ELF-1 (cell line): ENCODE results near the gene MAB21L4.

Experiments used
- DNase-seq: peaks from one replicate; pipeline ENCODE4 v3.0.0-alpha.2; 2016; ENCODE audit warnings: low read depth, low spot score

The MAB21L4 gene

GRCh38 chr2:240911641-240912265, 15.8 kb upstream of the MAB21L4 start:
- DNase-seq: no peak

DNA sequence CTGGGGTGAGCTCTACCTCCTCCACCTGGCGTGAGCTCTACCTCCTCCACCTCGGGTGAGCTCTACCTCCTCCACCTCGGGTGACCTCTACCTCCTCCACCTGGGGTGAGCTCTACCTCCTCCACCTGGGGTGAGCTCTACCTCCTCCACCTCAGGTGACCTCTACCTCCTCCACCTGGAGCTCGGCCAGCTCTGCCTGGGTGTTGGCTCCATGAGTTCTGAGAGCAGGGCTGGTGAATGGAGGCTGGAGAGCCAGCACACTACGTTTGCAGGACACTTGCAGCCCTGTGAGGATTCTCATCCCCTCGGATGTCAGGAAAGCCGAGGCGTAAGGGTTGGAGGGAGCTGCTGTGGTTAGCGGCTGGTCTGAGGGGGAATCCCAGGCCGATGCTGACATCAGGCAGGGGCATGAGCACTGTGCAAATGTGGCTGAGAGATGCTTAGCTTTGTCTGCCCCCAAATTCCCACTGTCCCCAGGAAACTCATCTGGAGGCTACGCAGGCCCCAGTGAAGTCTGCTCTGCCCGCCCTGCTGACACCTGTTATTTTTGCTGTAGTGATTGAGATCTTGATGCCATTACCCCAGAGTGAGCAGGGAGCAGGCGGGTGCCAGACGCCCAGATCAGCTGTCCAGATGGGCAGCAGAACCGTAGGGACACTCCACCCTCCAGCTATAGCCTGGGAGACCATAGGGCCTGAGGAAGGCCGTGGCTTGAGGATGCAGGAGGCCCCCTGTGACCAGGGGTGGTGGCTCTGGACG, 13.4 kb upstream of the MAB21L4 start:
- DNase-seq: no peak

- DNase-seq: no peak
These were observed 11.1 kb upstream of the MAB21L4 start for GRCh38 chr2:240906911-240907590.

- no peak for DNase-seq
These were observed 10.4 kb upstream of the MAB21L4 start, which contains the start of gene CROCC2 for GRCh38 chr2:240906141-240906910. Gene CROCC2, plus strand, starts transcription at chr2:240906336. Its CDS starts 178 bp downstream, at chr2:240906514.

- DNase-seq: no peak
These were observed 9.3 kb upstream of the MAB21L4 start for GRCh38 chr2:240905176-240905781.

- DNase-seq: no peak
These were observed 8.5 kb upstream of the MAB21L4 start for GRCh38 chr2:240904216-240905175.

GRCh38 chr2:240903191-240904060, 7.5 kb upstream of the MAB21L4 start:
- no peak for DNase-seq

GRCh38 chr2:240902615-240903041, 6.7 kb upstream of the MAB21L4 start:
- DNase-seq: peak; percentile 55

GRCh38 chr2:240901986-240902614, 6.1 kb upstream of the MAB21L4 start:
- no peak for DNase-seq

DNA sequence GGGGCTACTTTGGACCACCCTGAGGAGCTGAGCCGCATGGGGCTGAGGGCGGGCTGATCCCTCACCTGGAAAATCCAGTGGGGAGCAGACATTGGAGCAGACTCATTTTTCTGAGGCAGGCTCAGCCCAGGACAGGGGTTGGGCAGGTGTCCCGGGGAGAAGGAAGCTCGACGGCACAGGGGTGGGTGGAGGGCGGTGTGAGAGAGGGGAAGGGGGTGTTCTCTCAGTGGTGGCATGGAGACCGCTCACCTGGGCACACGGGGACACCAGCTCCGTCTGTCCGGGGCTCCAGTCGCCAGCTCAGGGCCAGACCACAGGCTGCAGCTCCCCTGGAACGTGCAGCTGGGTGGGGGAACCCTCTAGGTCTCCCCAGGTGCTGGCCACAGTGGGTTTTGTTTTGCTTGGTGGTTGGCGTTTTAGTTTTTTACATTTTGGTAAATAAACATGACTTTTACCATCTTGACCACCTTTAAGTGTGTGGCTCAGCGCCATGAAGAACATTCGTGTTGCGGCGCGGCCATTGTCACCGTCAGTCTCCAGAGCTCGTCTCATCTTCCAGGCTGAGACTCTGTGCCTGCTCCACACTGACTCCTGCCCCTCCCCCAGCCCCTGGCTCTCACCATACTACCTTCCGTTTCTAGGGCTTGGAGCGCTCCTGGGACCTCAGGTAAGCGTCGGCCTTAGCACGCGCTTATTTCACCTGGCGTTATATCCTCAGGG, 4.3 kb upstream of the MAB21L4 start:
- DNase-seq: no peak

- no peak for DNase-seq
These were observed 3.5 kb upstream of the MAB21L4 start for GRCh38 chr2:240899468-240899865.

DNA sequence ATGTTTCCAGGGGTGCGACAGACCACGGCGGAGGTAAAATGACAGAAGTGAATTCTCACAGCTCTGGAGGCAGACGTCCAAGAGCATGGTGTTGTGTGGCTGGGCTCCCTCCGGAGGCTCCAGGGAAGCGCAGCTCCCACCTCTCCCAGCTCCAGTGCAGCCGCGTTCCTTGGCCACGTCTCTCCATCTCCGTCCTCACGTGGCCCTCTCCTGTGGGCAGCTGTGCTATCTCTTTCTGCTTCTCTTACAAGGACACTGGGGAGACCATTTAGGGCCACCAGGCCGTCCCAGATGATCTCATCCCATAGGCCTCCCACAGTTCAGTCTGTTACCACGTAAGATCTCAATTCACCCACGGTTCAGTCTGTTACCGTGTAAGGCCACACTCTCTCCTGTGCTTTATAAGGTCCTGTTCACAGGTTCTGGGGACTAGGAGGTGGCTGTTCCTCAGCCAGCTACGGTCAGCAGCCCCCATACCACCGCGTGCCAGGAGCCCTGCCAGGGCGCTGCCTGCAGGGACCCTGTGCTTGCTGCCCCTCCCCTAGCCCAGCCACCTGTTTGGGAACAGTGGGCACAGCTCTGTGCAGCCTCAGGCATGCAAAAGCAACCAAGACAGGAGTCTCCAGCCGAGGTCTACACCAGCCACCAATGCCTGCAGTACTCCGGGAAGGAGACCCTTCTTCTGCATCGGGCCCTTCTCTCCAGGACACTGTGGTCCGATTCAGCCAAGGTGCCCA, 2.9 kb upstream of the MAB21L4 start:
- no peak for DNase-seq

- peak; percentile 58 for DNase-seq
These were observed 2.3 kb upstream of the MAB21L4 start for GRCh38 chr2:240898108-240898730.

DNA sequence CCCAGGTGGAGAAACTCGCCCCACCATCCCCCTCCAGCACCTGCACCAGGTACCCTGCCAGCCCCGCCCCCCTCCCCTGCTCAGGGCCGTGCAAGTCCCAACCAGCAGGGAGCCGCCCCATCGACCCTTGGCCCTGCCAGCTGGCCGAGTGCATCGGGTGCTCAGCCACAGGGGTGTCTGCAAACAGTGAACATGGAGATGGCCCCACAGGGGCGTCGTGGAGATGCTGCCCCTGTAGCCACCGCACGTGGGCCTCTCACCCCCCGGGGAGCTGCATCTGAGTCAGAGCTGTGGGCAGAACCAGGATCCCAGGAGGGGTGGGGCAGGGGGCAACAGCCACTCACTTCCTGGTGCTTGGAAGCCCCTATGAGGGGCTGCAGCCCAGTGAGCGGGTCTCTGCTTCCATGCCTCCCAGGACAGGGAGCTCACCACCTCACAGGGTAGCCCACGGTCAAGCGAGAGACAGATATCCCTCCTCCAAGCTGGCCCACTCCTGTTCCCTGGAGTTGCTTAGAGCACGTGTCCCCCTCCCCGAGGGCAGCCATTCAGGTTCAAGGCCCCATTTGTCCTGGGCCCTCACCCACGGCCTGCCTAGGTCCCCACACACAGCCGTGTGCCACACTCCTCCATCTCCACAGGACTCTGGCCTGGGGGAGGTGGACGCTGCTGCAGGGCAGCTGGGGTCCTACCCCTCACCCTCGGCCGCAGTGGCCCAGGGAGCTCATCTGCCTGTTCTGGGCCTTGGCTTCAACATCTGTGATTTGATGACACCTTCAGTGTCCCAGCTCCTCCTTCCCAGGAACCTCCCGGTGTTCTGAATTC, 1.1 kb upstream of the MAB21L4 start:
- DNase-seq: no peak

- no peak for DNase-seq
These were observed 438 bp upstream of the MAB21L4 start for GRCh38 chr2:240896394-240896793.
